Mammary epithelial cell (primary cell): ENCODE measurements around the gene RSRC1.

Source experiments
- EZH2 ChIP-seq: IDR thresholded peaks from 2 replicates; pipeline ENCODE4 v1.6.1; 2012; ENCODE audit warnings: low read length, inconsistent platforms, borderline replicate concordance
- TF ChIP-seq, protein P1 (sequence below), 2 donors: IDR thresholded peaks in 1 of 2; conservative IDR thresholded peaks in 1 of 2; 2 replicates each; pipeline ENCODE4 v1.5.1; 2011 to 2012; ENCODE audit warnings: inconsistent platforms in 2 of 2, low read length in 2 of 2, mild to moderate bottlenecking in 2 of 2, control low read depth in 1 of 2, low read depth in 1 of 2; ENCODE audit not compliant: insufficient read depth in 1 of 2; ENCODE audit errors: extremely low read depth in 1 of 2

DNA sequence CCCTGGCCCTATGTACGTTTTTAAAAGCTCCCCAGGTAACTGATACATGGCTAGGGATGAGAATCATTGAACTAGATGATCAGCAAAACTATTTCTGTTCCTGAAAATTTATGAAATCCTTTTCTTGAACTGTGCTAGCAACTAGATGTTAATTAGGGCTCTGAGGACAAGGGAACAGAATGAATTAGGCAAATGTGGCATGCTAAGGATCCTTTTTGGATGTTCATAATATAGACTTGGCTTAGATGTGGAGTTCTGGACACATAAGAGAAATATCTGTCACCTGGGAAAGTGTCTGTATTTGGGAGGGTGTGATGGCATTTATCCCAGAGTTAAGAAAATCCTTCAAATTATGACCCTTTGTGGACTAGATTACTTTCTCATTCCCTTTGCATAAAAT lies 71.2 kb downstream of the RSRC1 start:
- TF ChIP-seq, protein P1, sequence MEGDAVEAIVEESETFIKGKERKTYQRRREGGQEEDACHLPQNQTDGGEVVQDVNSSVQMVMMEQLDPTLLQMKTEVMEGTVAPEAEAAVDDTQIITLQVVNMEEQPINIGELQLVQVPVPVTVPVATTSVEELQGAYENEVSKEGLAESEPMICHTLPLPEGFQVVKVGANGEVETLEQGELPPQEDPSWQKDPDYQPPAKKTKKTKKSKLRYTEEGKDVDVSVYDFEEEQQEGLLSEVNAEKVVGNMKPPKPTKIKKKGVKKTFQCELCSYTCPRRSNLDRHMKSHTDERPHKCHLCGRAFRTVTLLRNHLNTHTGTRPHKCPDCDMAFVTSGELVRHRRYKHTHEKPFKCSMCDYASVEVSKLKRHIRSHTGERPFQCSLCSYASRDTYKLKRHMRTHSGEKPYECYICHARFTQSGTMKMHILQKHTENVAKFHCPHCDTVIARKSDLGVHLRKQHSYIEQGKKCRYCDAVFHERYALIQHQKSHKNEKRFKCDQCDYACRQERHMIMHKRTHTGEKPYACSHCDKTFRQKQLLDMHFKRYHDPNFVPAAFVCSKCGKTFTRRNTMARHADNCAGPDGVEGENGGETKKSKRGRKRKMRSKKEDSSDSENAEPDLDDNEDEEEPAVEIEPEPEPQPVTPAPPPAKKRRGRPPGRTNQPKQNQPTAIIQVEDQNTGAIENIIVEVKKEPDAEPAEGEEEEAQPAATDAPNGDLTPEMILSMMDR (conservative IDR thresholded peaks at IDR 0.05 in 1 of 2, IDR thresholded peaks at IDR 0.05 in 1 of 2; ENCODE audit: extremely low read depth in 1 of 2, insufficient read depth in 1 of 2, low read depth in 1 of 2, low read length in 2 of 2): no peak
- TF ChIP-seq EZH2: no peak
